KOPT-K1 (cell line): Measurements from ENCODE around the gene ZNF276.
"Not testable (repeated sequence)": the region's sequence is repeated elsewhere in the genome, so short reads cannot be mapped to it uniquely, and the experiment has no call there.

ENCODE experiments used
- H3K27ac ChIP-seq: fragments of 200-600 bp; sonication (generic); 2 replicates; pipeline ENCODE4 v1.5.1; 2016; ENCODE audit warnings: antibody characterized with exemption, mild to moderate bottlenecking, low read depth, low read length; ENCODE audit not compliant: poor library complexity, severe bottlenecking
- H3K36me3 ChIP-seq: fragments of 200-600 bp; sonication (generic); 2 replicates; pipeline ENCODE4 v1.5.1; 2017; ENCODE audit warnings: antibody characterized with exemption, mild to moderate bottlenecking, low read length, moderate library complexity; ENCODE audit not compliant: insufficient read depth
- H3K9me3 ChIP-seq: fragments of 200-600 bp; sonication (generic); 2 replicates; pipeline ENCODE4 v1.5.1; 2017; ENCODE audit warnings: antibody characterized with exemption, low read length, mild to moderate bottlenecking; ENCODE audit not compliant: insufficient read depth, poor library complexity, severe bottlenecking

Gene ZNF276

DNA sequence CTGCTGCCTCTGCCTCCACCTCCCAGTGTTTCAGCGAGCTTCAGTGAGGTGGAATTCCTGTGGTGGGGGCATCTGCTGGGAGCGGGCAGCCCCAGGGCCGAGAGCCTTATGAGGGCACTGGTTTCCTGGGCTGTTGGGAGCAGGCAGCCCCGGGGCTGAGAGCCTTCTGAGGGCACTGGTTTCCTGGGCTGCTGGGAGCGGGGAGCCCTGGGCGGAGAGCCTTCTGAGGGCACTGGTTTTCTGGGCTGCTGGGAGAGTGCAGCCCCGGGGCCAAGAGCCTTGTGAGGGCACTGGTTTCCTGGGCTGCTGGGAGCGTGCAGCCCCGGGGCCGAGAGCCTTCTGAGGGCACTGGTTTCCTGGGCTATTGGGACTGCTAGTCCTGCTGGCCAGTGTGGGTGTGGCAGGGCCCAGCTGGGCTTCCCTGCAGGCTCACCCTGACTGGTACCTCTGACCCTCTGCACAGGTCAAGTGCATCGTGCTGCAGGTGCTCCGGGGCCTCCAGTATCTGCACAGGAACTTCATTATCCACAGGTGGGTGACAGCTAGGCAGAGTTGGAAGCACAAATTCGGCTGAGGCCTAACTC lies 29.3 kb upstream of the ZNF276 start:
- Histone ChIP-seq H3K27ac (no peak overlapping the region), H3K9me3 (no peaks in the 10 kb centered on the region), H3K36me3 (peaks cover 87% of the 10 kb centered on the region)

DNA sequence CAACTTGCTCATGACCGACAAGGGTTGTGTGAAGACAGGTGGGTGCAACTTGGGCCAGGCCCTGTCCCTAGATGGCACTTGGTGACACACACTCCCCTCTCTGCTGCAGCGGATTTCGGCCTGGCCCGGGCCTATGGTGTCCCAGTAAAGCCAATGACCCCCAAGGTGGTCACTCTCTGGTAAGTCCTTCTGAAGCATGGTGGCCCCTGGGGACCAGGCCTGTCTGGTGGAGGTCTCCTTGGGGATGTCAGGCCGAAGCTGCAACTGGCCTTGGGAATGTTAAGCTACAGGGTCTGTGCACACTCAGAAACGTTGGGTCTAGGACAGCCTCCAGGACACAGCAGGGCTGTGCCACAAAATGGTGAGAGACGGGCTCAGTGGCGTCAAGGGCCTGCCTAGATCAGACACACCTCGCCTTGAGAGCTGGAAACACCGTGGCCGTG lies 28.0 kb upstream of the ZNF276 start:
- no peak overlapping the region for H3K27ac ChIP-seq
- H3K9me3 ChIP-seq = no peaks in the 10 kb centered on the region
- H3K36me3 ChIP-seq = peaks cover 88% of the 10 kb centered on the region

DNA sequence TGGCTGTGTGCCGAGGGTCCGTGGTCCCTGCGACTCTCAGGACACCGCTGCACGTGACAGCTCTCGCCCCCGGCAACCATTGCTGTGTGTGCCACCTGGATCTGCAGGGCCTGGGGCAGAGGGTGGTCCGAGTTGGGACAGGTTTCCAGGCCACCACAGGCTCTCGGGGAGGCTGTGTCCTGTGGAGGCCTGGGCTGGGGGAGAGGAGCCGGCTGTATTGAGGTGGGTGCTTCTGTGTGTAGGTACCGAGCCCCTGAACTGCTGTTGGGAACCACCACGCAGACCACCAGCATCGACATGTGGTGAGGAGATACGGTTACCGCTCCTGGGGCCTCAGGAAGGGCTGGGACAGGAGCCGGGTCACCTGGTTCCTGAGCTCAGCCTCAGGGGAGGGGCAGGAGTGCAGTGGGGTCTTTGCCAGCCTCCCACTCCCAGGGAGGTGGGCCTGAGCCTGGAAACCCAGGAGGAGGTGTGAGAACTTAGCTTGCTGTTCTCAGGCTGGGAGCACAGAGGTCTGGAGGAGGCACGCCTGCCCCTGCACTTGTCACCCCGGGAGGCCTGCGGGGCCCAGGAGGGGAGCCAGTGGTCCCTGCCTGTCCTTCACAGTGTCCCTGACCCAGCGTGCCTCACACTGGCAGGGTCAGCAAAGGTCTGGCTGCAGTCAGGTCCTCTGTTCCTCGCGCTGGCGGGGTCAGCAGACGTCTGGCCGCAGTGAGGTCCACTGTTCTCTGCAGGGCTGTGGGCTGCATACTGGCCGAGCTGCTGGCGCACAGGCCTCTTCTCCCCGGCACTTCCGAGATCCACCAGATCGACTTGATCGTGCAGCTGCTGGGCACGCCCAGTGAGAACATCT lies 27.2 kb upstream of the ZNF276 start:
- Histone ChIP-seq H3K36me3 (peaks cover 80% of the 10 kb centered on the region), H3K27ac (no peak overlapping the region), H3K9me3 (no peaks in the 10 kb centered on the region)

DNA sequence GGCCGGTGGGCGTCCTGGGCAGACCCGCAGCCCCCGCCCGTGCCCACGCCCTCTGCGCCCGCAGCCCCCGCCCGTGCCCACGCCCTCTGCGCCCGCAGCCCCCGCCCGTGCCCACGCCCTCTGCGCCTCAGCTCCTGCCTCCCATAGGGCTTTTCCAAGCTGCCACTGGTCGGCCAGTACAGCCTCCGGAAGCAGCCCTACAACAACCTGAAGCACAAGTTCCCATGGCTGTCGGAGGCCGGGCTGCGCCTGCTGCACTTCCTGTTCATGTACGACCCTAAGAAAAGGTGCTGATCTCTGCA lies 26.6 kb upstream of the ZNF276 start:
- H3K27ac ChIP-seq, H3K9me3 ChIP-seq: not testable (repeated sequence)
- peaks cover 74% of the 10 kb centered on the region for H3K36me3 ChIP-seq

DNA sequence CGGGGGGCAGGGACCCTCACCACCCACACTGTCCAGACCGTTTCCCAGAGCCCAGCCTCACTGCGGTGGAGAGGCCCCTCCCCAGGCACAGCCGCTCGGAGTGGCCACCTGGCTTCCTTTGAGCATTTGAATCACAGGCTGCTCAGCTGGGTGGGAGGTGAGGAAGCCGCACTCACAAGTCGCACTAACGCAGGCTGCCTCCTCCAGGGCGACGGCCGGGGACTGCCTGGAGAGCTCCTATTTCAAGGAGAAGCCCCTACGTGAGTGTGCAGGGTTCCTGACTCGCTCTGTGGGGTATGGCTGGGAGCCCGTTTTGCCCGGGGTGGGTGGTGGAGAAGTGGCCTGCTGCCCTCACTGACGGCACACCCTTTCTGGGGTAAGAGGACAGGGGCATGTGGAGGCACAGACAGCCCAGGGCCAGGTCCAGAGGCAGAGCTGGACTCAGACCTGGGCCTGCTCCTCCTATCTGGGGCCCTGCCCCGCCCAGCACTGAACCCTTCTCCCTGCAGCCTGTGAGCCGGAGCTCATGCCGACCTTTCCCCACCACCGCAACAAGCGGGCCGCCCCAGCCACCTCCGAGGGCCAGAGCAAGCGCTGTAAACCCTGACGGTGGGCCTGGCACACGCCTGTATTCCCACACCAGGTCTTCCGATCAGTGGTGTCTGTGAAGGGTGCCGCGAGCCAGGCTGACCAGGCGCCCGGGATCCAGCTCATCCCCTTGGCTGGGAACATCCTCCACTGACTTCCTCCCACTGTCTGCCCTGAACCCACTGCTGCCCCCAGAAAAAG lies 26.1 kb upstream of the ZNF276 start:
- Histone ChIP-seq H3K27ac (no peak overlapping the region), H3K9me3 (no peaks in the 10 kb centered on the region), H3K36me3 (peaks cover 68% of the 10 kb centered on the region)

DNA sequence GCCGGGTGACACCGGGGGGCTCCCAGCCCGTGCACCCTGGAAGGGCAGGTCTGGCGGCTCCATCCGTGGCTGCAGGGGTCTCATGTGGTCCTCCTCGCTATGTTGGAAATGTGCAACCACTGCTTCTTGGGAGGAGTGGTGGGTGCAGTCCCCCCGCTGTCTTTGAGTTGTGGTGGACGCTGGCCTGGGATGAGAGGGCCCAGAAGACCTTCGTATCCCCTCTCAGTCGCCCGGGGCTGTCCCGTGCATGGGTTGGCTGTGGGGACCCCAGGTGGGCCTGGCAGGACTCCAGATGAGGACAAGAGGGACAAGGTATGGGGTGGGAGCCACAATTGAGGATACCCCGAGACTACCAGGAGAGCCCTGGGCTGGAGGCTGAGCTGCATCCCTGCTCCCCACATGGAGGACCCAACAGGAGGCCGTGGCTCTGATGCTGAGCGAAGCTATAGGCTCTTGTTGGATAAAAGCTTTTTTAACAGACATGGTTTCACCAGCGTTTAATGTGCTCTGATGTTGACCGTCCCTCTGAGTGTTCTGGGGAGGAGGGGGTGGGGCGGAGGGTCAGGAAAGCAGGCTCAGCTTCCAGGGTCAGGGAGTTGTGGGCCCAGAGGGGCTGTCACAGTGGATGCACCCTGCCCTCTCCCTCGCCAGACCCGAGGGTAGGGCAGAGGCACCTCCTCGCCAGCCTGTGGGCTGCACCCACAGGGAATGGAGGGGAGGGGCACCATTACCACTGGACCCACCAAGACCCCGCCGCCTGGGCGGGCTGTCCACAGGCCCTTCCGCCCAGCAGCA lies 25.3 kb upstream of the ZNF276 start:
- Histone ChIP-seq H3K36me3 (peaks cover 61% of the 10 kb centered on the region), H3K9me3 (no peaks in the 10 kb centered on the region), H3K27ac (no peak overlapping the region)

DNA sequence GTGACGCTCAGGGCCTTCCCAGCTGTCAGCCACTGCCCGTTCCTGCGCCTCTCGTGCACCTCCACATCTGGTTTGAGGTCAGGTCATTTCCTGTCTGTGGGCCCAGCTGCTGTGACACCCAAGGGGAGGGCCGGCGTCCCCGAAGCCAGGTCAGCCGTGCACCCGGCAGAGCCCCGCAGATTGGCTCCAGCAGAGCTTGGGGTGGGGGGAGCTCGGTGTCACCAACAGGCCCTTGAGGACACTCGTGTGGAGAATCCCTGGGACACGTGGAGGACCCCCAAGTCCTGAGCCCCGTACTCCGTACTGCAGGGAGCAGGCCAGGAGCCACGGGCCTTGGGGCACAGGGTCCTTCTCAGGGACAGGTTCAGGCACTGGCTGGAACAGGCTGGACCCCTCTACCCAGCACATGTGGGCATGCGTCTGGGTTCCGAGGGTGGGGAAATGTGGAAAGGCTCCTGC lies 24.6 kb upstream of the ZNF276 start:
- peaks cover 55% of the 10 kb centered on the region for H3K36me3 ChIP-seq
- H3K27ac ChIP-seq = no peak overlapping the region
- no peaks in the 10 kb centered on the region for H3K9me3 ChIP-seq

DNA sequence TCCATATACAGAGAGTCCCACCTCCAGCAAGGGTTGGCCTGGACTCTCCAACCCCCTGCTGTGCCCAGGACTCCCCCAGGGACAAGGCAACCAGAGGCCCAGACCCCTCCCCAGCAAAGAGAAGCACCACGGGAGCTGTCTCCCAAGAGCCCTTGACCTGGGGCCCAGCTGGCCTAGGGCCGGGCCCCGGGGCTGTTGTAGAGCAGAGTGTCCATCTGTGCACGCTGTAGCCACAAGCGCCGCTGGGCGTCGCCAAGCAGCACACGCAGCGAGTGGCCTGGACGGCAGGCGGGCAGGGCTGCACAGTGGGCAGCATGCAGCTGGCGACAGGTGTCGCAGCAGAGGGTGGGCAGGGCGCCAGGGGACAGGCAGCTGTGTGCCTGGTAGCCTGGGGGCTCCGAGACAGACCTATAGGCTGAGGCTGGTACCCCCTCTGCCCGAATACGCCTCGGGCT lies 24.1 kb upstream of the ZNF276 start:
- Histone ChIP-seq H3K27ac (no peak overlapping the region), H3K36me3 (peaks cover 50% of the 10 kb centered on the region)

DNA sequence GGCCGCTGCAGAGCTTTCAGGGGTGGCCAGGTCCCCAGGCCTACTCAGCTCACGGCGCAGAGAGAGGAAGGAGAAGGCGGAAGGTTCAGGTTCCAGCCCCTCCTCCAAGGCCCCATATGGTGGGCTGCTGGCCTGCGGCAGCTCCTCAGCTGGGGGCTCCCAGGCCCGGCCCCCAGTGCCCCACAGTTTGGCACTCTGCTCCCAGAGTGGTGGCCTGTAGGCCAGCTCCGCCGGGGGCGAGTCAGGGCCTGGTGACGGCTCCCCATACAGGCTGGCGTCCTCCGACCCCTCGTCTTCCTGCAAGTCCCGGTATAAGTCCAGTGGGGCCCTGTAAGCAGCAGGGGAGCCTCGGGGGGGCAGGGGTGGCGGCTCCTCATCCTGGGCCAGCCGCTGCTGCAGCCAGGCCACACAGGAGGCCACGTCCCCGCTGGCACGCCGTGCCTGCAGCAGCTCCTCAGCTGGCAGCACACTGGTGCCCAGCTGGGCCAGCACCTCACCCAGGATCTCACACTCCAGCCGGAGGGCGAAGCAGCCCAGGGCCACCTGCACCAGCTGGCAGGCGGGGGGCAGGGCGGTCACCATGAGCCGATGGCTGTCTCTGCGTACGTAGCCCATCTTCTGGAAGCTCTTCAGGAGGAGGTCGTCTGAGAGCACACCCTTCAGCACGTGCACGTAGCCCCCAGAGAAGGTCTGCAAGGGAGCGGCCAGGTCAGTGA lies 23.6 kb upstream of the ZNF276 start:
- Histone ChIP-seq H3K27ac (no peak overlapping the region), H3K9me3 (no peaks in the 10 kb centered on the region), H3K36me3 (peaks cover 44% of the 10 kb centered on the region)

More for the DNA sequence above, 24.1 kb upstream of the ZNF276 start:
- H3K9me3 ChIP-seq = no peaks in the 10 kb centered on the region

DNA sequence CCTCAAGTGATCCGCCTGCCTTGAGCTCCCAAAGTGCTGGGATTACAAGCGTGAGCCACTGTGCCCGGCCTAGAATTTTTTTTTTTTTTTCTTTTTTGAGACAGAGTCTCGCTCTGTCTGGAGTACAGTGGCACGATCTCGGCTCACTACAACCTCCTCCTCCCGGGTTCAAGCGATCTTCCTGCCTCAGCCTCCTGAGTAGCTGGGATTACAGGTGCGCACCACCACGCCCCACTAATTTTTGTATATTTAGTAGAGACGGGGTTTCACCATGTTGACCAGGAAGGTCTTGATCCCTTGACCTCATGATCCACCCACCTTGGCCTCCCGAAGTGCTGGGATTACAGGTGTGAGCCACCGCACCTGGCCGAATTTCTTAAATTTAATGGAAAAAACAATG lies 22.6 kb upstream of the ZNF276 start:
- peaks cover 37% of the 10 kb centered on the region for H3K36me3 ChIP-seq
- not testable (repeated sequence) for H3K9me3 ChIP-seq

DNA sequence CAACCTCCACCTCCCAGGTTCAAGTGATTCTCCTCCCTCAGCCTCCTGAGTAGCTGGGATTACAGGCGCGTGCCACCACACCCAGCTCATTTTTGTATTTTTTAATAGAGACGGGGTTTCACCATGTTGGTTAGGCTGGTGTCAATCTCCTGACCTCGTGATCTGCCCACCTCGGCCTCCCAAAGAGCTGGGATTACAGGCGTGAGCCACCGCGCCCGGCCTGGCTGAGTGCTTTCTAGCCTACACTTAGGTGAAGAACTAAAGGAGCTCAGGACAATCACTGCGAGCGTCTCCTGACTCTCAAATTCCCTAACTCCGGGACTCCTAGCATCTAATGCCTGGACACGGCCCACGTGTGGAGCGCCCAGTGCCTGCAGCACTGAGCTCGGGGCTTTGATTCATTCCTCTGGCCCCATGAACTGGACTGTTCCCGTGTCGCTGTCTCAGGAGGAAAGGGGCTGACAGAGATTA lies 21.7 kb upstream of the ZNF276 start:
- not testable (repeated sequence) for H3K27ac ChIP-seq, H3K9me3 ChIP-seq
- H3K36me3 ChIP-seq = peaks cover 27% of the 10 kb centered on the region; the same call in 1 of the 2 replicates

More for the DNA sequence above, 22.6 kb upstream of the ZNF276 start:
- not testable (repeated sequence) for H3K27ac ChIP-seq

DNA sequence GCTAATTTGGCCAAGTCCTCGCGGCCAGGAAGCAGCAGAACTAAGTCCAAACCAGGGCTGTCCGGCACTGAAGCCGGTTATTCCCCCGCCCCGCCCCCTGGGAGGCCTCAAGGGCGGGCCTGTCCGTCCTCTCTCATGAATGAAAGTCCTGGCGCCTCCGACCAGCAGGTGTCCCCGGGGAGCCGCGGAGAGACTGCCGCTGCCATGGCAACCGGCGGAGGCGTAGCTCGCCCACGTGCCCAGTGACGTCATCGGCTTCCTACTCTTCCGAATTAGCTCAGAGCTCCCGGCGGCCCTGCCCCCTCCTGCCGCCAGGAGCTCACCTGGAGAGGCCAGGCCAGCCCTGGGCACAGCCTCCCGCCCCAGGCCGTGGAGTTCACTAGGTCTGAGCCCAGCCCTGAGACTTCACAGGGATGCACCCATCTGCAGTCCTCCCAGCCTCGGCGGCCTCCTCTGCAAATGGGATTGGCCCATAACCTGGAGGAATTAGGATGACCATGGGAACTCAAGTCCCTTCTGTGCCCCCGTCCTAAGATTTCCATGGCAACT lies 21.2 kb upstream of the ZNF276 start:
- Histone ChIP-seq H3K9me3 (no peaks in the 10 kb centered on the region), H3K27ac (no peak overlapping the region), H3K36me3 (peaks cover 22% of the 10 kb centered on the region; the same call in 1 of the 2 replicates)

DNA sequence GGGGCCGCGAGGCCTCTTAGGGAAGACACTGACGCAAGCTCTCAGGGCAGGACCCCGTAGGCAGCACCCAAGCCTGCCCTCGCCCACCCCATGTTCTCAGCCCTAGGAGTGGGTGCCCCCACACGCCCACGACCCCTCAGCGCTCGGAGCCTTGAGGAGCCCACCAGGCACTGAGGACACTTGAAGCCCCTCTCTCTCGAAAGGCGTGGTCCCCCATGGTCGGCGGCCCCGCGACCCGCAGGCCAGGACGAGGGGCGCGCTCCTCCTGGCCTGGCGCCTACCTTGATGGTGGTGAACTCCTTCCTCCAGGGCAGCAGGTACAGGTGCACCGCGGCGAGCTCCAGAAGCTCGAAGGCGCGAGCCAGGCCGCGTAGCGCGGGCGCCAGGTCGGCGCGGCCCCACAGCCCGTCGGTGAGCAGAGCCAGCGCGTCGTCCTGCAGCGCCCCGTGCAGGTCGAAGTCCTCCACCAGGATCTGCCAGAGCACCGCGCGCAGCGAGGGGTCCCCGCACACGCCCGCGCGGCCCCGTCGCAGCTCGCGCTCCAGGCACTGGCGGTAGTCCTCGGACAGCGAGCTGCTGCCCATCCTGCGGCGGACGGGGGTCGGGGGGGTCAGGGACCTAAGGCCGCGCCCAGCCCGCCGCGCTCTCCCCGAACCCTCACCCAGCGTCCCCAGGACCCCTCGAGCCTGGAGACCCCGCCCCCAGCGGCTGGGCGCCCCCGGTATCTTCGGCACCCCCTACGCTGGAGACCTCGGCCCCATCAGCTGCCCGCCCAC lies 20.5 kb upstream of the ZNF276 start:
- peaks cover 15% of the 10 kb centered on the region; the same call in 1 of the 2 replicates for H3K36me3 ChIP-seq
- H3K9me3 ChIP-seq = no peaks in the 10 kb centered on the region
- peak overlapping the region; percentile 46 for H3K27ac ChIP-seq
